SH-SY5Y (cell line): ENCODE results near the gene MEOX1.

ENCODE experiments used
- GATA2 ChIP-seq: IDR thresholded peaks from 2 replicates; pipeline ENCODE4 v1.6.1; 2011; ENCODE audit warnings: mild to moderate bottlenecking, low read depth, low read length
- GATA3 ChIP-seq: IDR thresholded peaks from 2 replicates; pipeline ENCODE4 v1.6.1; 2011; ENCODE audit warnings: low read depth, mild to moderate bottlenecking, low read length, moderate library complexity

The MEOX1 gene

DNA sequence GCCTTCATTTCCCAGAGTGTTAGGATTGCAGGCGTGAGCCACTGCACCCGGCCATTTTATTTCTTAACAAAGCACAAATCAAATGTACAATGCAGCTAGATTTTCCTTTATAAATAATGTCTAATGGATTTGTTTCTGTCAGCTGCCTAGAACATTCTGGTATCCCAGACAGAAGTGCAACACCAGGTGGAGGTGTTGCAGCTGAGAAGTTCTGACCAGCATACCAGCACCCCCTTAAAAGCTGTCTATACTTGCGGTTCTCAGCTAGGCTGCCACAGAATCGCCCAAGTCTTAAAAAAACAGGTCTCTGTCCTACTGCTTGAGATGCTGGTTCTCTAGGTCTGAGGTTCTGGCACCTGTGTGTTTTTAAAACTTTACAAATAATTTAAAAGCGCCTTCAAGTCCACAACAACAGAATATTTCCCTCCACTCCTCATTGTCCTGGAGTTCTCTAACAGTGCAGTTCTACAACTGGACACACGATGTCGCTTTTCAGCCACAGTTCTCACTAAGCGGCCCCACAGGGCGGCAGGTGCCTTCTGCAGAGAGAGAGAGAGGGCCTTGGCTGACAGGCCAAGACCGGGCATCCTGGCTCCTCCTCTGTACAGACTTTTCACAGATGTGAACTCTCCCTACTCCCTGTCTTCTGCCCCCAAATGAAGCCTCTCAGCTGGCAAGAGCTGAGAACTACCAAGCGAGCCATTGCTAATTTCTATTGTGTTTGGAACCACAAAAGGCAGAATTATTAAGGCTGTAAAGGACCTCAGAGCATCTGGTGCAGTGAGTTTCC, 32.6 kb upstream of the MEOX1 start:
- TF ChIP-seq GATA3 (no peak), GATA2 (no peak)

GRCh38 chr17:43691317-43691693, 29.6 kb upstream of the MEOX1 start:
- TF ChIP-seq GATA3, result no peak

GRCh38 chr17:43690624-43691316, 29.0 kb upstream of the MEOX1 start:
- TF ChIP-seq GATA3, result no peak
- no peak for TF ChIP-seq GATA2

DNA sequence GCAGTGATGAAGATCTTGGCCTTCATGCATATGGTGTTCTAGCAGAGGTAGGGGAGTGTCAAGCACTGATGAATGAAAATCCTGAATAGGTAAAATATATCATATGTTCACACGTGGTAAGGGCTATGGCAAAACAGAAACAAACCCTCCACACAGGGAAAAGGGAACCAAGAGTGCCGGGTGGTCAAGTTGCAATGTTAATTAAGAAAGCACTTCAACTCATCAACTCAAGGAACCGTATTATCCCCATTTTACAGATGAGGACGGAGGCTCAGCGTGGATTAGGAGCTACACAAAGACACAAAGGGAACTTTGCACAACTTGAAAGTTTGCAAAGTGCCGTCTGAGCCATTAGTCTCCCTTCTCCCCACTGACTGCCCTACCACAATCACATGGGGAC, 28.1 kb upstream of the MEOX1 start:
- TF ChIP-seq GATA3 (no peak), GATA2 (no peak)

DNA sequence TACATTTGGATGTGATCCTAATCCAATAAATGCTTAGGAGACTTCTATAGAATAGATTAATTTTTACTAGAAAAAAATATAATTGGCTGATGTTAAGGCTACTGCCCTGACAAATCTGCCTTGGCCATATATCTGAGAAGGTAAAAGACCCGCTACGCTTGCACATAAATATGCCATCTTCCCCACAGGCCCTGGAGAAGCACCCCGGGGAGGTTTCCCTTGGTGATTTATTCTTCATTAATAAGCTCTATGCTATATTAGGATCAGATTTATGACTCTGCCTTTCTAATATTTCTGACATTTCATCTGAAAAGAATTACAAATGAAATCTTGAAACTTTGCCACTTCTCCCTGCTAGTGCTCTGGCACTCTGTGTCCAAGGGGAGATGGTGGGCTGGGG, 27.4 kb upstream of the MEOX1 start:
- TF ChIP-seq GATA3 (no peak), GATA2 (no peak)

DNA sequence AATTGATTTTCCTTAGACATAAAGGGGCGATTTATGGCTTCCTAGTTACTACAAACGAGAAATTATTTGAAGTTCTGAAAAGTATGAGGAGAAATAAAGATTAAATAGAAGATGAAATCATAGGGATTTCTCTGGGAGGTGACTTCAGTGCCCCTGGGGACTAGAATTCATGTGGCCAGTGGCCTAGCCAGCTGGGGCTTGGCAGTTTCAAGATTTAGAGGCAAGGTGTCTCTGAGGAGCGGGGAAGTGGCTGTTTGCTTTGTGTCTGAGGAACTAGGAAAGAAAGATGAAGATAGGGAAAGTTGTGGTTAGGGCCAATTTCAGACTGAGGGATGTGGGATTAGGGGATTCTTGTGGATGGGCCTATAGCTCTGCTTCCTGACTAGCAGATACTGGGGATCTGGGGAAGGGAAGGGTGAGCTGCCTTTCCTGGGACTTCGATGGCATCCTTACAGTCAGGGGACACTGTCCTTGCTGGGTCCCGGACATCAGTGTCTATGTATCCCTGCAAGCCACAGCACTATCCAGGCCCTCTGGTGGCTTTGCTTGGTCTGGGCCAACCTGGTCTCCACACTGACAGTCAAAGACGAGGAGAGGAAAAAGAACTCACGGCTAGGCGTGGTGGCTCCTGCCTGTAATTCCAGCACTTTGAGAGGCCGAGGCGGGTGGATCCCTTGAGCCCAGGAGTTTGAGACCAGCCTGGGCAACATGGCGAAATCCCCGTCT, 22.4 kb upstream of the MEOX1 start:
- TF ChIP-seq GATA3, result no peak
- no peak for TF ChIP-seq GATA2

- no peak for TF ChIP-seq GATA3
- TF ChIP-seq GATA2, result no peak
These were observed 18.7 kb upstream of the MEOX1 start for GRCh38 chr17:43680461-43680860.

DNA sequence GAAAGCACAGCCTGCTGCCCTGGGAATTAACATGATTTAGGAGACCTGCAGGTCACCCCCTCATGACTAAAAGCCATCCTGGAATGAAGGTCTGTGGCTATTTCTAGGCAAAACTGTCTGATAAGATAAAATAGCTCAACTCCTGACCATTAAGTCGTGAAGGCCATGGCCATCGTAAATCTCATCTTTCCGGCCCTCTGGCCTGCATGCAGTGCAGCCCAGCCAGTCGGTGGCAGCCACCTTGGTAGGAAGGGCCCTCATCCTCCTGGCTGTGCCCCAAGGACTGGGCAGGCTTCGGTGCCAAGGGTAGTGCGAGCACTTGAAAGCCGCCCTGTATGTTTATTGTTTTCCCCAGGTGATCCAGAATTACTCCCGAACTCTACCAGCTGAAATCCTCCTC, 18.2 kb upstream of the MEOX1 start:
- TF ChIP-seq GATA3 (no peak), GATA2 (no peak)

DNA sequence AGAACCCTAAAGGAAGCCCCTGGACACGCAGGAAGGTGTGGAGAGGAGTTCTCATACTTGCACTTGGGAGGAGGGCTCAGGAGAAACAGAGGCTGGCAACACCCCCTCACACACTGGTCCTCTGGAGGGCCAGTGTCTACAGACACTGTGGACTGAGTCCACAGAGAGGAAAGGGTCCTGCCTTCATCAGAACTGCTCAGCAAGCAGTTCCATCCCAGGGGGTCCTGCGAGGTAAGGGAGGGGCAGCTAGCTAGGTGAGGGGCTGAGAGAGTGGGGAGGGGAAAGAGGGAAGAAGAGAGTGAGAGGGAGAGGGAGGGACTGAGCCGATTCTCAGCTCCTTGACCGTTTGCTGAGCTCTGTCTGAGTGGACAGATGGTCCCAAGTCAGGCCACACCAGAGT, 17.7 kb upstream of the MEOX1 start:
- TF ChIP-seq GATA2 (no peak), GATA3 (no peak)

DNA sequence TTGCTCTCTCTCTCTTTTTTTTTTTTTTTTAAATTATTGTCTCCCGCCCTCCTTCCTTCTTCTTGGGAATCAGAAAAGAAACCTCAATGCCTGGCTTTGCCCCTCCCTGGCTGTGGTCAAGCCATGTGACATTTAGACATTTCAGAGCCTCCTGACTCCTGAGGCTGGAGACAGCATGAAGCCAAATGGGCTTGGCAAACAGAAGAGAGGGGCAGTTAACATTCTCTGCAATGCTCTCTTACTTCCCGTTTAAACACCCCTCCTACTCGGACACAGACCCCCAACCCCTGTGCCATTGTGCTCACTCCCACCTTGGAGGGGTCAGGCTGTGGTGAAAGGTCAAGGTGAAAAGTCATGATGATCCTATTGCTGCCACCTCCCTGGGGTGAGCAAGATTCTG, 14.7 kb upstream of the MEOX1 start:
- TF ChIP-seq GATA2 (no peak), GATA3 (no peak)

GRCh38 chr17:43674394-43674793, 12.7 kb upstream of the MEOX1 start:
- TF ChIP-seq GATA2 (no peak), GATA3 (no peak)

GRCh38 chr17:43673516-43674323, 12.0 kb upstream of the MEOX1 start:
- no peak for TF ChIP-seq GATA3
- TF ChIP-seq GATA2, result no peak

DNA sequence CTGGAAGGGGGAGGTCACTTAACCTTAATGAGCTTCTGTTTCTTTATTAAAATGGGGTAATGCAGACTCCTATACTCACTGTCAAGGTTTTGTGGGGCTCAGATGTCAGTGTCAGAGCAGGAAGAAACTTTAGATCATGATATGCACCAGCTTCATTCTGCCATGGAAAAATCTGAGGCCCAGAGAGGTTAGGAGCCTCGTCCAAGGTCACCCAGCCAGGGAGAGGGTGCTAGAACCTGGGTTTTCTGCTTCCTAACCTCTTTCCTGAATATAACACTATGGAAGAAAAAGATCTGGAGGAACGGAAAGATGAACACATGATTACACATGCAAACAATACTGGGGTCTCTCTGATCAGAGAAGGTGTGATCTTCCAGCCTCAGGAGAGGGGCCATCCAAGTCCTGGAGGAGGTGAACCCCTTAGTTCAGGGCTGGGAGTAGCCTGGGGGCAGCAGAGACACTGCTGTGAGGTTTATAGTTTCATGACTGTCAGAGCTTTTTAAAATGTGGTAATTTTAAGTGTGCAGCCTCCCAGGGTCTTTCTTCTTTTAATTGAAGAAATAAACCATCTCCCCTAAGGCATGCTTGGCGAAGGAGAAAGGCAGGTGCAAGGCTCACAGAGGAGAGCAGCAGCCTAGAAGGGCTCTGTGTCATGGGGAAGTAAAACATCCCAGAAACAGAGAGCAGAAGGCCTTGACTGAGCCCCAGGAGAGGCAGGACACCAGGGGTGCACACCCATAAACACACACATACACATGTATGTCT, 10.2 kb upstream of the MEOX1 start:
- TF ChIP-seq GATA2, result no peak
- TF ChIP-seq GATA3, result no peak
